DND-41 (cell line): ENCODE data around the gene MYLK2.

Experiments
- ATAC-seq: fragments of 200-7000 bp; cut with Tn5 transposase; 3 replicates; pipeline ENCODE4 v1.9.1; 2021; ENCODE audit warnings: low read depth; ENCODE audit not compliant: insufficient read depth
- DNase-seq: peaks from one replicate; pipeline ENCODE4 v3.0.0-alpha.2; 2020
- H2AFZ ChIP-seq: 2 replicates; pipeline ENCODE4 v1.6.0; 2012; ENCODE audit warnings: low read depth, low read length
- H3K27ac ChIP-seq: 2 replicates; pipeline ENCODE4 v1.5.1; 2012; ENCODE audit warnings: low read length, inconsistent platforms
- H3K27me3 ChIP-seq: fragments of 200-600 bp; sonication (generic); 2 replicates; pipeline ENCODE4 v1.6.0; 2012; ENCODE audit warnings: low read length, mild to moderate bottlenecking, inconsistent platforms; ENCODE audit not compliant: insufficient read depth, poor library complexity
- H3K36me3 ChIP-seq: 2 replicates; pipeline ENCODE4 v1.5.1; 2012; ENCODE audit warnings: low read length, inconsistent platforms; ENCODE audit not compliant: insufficient read depth
- H3K4me1 ChIP-seq: 2 replicates; pipeline ENCODE4 v1.5.1; 2012; ENCODE audit warnings: mild to moderate bottlenecking, low read length; ENCODE audit not compliant: insufficient read depth
- H3K4me2 ChIP-seq: 2 replicates; pipeline ENCODE4 v1.6.0; 2012; ENCODE audit warnings: mild to moderate bottlenecking, moderate library complexity, low read length, inconsistent platforms; ENCODE audit not compliant: insufficient read depth
- H3K4me3 ChIP-seq, 2 experiments: fragments of 200-600 bp in 1 of 2; shearing (Covaris generic) in 1 of 2; 2 replicates each; pipeline ENCODE4 v1.5.1; 2012 to 2016; ENCODE audit warnings: inconsistent platforms in 2 of 2, low read length in 2 of 2, mild to moderate bottlenecking in 2 of 2, low read depth in 1 of 2, moderate library complexity in 1 of 2
- H3K79me2 ChIP-seq: 2 replicates; pipeline ENCODE4 v1.6.0; 2012; ENCODE audit warnings: low read length, inconsistent platforms; ENCODE audit not compliant: insufficient read depth
- H3K9ac ChIP-seq: 2 replicates; pipeline ENCODE4 v1.6.0; 2012; ENCODE audit warnings: low read depth, mild to moderate bottlenecking, inconsistent platforms, low read length, moderate library complexity
- H3K9me3 ChIP-seq: 2 replicates; pipeline ENCODE4 v1.5.1; 2012; ENCODE audit warnings: low read length, moderate library complexity, mild to moderate bottlenecking, inconsistent platforms; ENCODE audit not compliant: insufficient read depth, severe bottlenecking
- H4K20me1 ChIP-seq: 2 replicates; pipeline ENCODE4 v1.6.0; 2012; ENCODE audit warnings: low read length; ENCODE audit not compliant: insufficient read depth
- EZH2 ChIP-seq: IDR thresholded peaks from 3 replicates; pipeline ENCODE4 v1.6.1; 2012; ENCODE audit warnings: borderline replicate concordance, low read depth, mild to moderate bottlenecking, moderate library complexity, low read length, inconsistent platforms; ENCODE audit not compliant: severe bottlenecking
- TF ChIP-seq, protein P1 (sequence below): IDR thresholded peaks from 2 replicates; pipeline ENCODE4 v1.5.1; 2012; ENCODE audit warnings: borderline replicate concordance, low read length, moderate library complexity, mild to moderate bottlenecking; ENCODE audit not compliant: poor library complexity, severe bottlenecking; ENCODE audit errors: extremely low read depth

The MYLK2 gene

DNA sequence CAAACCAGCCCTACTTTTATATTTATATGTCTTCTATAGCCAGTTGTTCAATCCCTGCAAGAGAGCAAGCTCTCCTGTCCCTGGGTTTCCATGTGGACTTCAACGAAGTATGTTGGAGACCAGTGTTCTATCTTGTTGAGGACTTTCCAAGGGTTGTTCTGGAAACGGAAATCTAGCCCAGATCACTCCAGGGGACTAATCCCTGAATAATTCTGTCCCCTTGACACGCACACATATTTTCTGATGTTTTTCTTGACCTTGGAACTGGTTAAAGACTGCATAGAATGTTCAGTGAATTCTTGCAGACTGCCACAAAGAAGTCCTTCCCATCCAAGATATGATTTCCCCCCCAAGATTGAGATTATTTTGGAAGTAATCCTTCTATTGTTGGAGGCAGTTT, 9.5 kb upstream of the MYLK2 start:
- no peaks in the 10 kb centered on the region for H3K4me1 ChIP-seq
- no peaks in the 10 kb centered on the region for H3K79me2 ChIP-seq
- ATAC-seq (no peak), DNase-seq (no peak)
- TF ChIP-seq, protein P1, sequence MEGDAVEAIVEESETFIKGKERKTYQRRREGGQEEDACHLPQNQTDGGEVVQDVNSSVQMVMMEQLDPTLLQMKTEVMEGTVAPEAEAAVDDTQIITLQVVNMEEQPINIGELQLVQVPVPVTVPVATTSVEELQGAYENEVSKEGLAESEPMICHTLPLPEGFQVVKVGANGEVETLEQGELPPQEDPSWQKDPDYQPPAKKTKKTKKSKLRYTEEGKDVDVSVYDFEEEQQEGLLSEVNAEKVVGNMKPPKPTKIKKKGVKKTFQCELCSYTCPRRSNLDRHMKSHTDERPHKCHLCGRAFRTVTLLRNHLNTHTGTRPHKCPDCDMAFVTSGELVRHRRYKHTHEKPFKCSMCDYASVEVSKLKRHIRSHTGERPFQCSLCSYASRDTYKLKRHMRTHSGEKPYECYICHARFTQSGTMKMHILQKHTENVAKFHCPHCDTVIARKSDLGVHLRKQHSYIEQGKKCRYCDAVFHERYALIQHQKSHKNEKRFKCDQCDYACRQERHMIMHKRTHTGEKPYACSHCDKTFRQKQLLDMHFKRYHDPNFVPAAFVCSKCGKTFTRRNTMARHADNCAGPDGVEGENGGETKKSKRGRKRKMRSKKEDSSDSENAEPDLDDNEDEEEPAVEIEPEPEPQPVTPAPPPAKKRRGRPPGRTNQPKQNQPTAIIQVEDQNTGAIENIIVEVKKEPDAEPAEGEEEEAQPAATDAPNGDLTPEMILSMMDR, result no peak
- no peak for TF ChIP-seq EZH2
- no peak overlapping the region for H2AFZ ChIP-seq
- H3K27ac ChIP-seq, result no peak overlapping the region
- H3K9ac ChIP-seq, result no peak overlapping the region
- H4K20me1 ChIP-seq, result no peaks in the 10 kb centered on the region
- peaks cover 27% of the 10 kb centered on the region for H3K36me3 ChIP-seq
- no peak overlapping the region for H3K4me3 ChIP-seq
- H3K4me2 ChIP-seq, result no peak overlapping the region
- H3K27me3 ChIP-seq, result no peaks in the 10 kb centered on the region
- no peaks in the 10 kb centered on the region for H3K9me3 ChIP-seq

DNA sequence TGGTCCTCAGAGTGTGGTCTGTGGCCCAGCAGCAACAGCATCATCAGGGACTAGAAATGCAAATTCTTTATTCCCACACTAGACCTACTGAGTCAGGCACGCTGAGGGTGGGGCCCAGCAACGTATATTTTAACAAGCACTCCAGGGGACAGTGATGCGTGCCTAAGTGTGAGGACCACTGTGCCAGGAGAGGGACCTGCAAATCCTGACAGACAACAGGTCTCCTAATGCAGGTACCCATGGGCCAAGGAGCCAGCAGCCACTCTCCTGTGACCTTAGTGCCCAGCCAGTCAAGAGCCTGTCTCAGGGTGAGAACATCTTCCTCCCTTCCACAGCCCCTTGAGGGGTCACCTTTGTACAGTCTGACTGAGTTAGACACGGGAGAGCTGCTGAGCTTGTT, 8.0 kb upstream of the MYLK2 start:
- no peaks in the 10 kb centered on the region for H3K9me3 ChIP-seq
- no peaks in the 10 kb centered on the region for H3K4me1 ChIP-seq
- no peaks in the 10 kb centered on the region for H3K79me2 ChIP-seq
- no peak overlapping the region for H3K9ac ChIP-seq
- no peak overlapping the region for H3K4me2 ChIP-seq
- H2AFZ ChIP-seq, result no peak overlapping the region
- ATAC-seq (no peak), DNase-seq (no peak)
- peaks cover 12% of the 10 kb centered on the region for H3K36me3 ChIP-seq
- H3K27ac ChIP-seq, result no peak overlapping the region
- TF ChIP-seq EZH2, result no peak
- TF ChIP-seq, protein P1, result no peak
- no peaks in the 10 kb centered on the region for H4K20me1 ChIP-seq
- H3K4me3 ChIP-seq, result no peak overlapping the region
- no peaks in the 10 kb centered on the region for H3K27me3 ChIP-seq

DNA sequence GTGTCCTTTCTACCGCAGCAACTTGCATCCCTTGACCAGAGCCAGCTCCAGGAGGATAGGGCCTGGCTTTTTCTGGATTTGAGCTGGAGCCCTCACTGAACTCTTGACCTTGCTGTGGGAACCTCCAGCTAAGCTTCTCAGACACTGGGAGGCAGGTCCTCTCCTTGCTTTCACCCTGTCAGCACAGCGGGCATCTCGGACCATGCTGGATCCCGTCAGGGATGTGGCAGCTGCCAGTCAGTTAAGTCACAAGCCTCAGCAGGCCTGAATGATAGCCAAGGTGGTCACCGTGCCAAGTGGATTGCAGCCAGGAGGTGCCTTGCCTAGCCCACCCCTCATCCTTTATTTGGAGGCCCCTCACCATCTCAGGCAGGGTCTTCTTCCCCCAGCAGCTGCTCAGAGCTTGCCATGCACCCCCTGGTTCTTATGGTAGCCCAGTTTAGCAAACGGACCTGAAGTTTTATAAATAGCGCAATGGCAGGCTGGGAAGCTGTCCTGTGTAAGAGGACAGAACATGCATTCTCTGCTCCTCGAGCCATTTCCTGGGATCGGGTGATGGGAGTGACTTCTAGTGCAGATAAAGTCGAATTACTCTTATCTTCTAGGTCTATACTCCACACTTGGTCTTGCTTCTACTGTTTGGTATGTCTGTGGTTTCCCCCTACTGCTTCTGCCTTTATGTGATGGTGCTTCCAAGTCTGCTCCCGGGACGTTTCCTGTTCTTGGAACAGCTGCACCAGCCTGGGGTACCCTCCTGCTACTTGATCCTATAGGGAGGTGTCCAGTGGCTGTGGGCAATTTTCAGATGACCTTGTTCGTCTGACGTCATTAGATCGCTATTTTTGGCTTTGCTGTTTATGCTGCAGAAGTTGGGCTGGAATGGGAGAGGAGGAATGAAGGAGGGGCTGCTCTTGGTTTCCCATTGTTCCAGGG, 7.1 kb upstream of the MYLK2 start:
- Histone ChIP-seq H3K36me3 (peaks cover 4% of the 10 kb centered on the region), H3K4me1 (no peaks in the 10 kb centered on the region), H3K9ac (no peak overlapping the region), H3K4me2 (no peak overlapping the region), H3K9me3 (no peaks in the 10 kb centered on the region), H2AFZ (no peak overlapping the region), H3K79me2 (no peaks in the 10 kb centered on the region), H3K27ac (no peak overlapping the region), H4K20me1 (no peaks in the 10 kb centered on the region), H3K4me3 (no peak overlapping the region), H3K27me3 (no peaks in the 10 kb centered on the region)
- DNase-seq (no peak), ATAC-seq (no peak)
- TF ChIP-seq, protein P1, result no peak
- TF ChIP-seq EZH2, result no peak
